ENCODE data around the gene ZCCHC24. TPM values are rescaled to one million over a fixed set of nuclear protein-coding genes. Genes with fewer than 3 reads are reported as not detected.

Gene ZCCHC24
- total RNA-seq, 6 experiments from 2014 or later: 33.2 to 40.3 (median 37.5) TPM

DNA sequence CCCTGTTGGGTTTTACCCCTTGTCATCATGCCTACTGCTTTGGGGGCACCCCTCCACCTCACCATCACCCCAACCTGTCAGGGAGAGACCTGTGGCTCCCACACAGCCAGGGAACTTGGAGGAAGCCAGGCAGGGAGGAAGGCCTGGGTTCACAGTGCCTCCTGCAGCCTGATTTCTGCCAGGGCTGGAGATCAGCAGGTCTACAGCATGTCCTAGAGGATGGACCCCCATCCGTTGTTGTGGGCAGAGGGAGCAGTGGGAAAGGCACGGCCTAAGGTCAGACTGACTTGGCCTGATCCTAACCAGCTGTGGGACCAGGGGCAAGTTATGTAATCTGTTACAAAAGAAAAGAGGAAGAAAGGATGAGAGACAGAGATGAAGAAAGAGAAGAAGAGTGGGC lies 28.2 kb downstream of the ZCCHC24 start:
- H3K4me3 Mint-ChIP-seq: no peak overlapping the region
- H3K36me3 Mint-ChIP-seq (ENCODE audit: low read depth): peaks cover 18% of the 10 kb centered on the region
- no peaks in the 10 kb centered on the region for H3K9me3 Mint-ChIP-seq
- peaks cover 2% of the 10 kb centered on the region; the same call in 1 of the 2 replicates for H3K27me3 Mint-ChIP-seq (ENCODE audit: insufficient read depth)
- TF ChIP-seq, protein P1, sequence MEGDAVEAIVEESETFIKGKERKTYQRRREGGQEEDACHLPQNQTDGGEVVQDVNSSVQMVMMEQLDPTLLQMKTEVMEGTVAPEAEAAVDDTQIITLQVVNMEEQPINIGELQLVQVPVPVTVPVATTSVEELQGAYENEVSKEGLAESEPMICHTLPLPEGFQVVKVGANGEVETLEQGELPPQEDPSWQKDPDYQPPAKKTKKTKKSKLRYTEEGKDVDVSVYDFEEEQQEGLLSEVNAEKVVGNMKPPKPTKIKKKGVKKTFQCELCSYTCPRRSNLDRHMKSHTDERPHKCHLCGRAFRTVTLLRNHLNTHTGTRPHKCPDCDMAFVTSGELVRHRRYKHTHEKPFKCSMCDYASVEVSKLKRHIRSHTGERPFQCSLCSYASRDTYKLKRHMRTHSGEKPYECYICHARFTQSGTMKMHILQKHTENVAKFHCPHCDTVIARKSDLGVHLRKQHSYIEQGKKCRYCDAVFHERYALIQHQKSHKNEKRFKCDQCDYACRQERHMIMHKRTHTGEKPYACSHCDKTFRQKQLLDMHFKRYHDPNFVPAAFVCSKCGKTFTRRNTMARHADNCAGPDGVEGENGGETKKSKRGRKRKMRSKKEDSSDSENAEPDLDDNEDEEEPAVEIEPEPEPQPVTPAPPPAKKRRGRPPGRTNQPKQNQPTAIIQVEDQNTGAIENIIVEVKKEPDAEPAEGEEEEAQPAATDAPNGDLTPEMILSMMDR (IDR thresholded peaks at IDR 0.05): no peak
- no peak for DNase-seq
- no peak overlapping the region for H3K27ac Mint-ChIP-seq
- peaks cover 62% of the 10 kb centered on the region for H3K4me1 Mint-ChIP-seq (ENCODE audit: low read depth)

DNA sequence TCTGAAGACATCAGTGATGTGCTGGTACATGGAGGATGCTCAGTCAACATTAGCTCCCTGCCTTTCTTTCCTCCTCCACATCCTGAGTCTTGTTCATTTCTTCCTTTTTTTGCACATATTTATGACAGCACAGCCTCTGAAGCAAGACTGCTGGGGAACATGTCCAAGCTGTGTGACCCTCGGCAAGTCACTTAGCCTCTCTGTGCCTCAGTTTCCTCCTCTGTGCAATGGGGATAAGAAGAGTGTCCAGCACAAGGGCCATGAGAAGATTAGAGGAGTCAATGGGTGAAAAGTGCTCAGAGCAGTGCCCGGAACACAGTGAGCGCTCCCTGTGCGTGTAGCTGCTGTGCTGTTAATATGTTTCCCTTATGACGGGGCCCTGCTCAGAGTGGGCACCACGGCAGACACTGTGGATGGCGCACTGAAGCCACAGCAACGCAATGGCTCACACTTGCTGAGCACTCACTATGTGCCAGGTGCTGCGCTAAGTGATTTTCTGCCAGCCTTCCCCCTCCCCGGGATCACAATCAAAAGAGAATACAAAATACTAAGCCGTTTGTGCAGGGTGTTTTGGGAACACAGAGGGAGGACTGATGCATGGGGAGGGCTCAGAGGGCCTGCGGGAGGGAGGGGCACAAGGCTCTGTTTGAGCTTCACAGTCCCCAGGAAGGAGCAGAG lies 28.7 kb downstream of the ZCCHC24 start:
- TF ChIP-seq, protein P1 (IDR thresholded peaks at IDR 0.05): no peak
- DNase-seq: no peak
- Mint-ChIP-seq H3K36me3 (ENCODE audit: low read depth) (peaks cover 18% of the 10 kb centered on the region), H3K27me3 (ENCODE audit: insufficient read depth) (peaks cover 2% of the 10 kb centered on the region; the same call in 1 of the 2 replicates), H3K9me3 (no peaks in the 10 kb centered on the region), H3K27ac (no peak overlapping the region), H3K4me1 (ENCODE audit: low read depth) (peaks cover 58% of the 10 kb centered on the region), H3K4me3 (no peak overlapping the region)

DNA sequence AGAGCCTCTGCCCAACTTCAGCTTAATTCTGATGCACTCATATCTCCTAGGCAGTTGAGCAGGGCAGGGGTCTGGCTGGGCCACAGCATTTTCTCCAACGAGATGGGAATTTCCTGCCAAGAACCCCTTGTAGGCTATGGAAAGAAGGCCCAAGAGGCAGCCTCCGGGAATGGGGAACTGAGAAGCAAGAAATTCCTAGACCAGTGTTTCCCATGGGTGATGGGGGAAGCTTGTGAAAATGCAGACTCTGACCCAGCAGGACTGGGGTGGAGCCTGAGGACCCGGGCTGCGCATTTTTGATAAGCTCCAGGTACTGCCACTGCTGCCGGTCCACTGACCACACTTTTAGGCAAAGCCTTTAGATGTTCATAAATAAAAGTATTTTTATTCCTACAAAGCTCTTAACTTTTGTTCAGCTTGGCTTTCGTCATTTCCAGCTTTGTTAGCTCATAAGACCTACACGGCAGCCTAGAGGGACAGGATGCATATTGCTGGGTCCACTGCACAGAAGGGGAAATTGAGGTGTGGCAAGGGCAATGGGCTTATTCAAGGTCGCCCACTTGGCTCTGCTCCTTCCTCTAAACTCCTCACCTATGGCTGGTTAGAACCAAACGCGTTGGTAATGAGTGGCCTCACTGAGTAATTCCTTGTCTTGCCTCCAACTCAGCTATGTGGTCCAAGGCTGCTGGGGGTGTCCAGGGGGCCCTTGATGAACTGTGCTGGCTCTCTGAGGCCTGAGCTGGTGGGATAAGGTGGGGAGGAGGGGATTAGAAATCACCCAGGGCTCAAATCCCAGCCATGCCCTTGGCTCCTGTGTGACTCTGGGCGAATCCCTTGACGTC lies 29.5 kb downstream of the ZCCHC24 start:
- H3K36me3 Mint-ChIP-seq (ENCODE audit: low read depth): peaks cover 18% of the 10 kb centered on the region

GRCh38 chr10:79414714-79415113 lies 30.7 kb downstream of the ZCCHC24 start:
- H3K27me3 Mint-ChIP-seq (ENCODE audit: insufficient read depth): peaks cover 5% of the 10 kb centered on the region
- DNase-seq: no peak
- TF ChIP-seq, protein P1 (IDR thresholded peaks at IDR 0.05): no peak
- peaks cover 22% of the 10 kb centered on the region for H3K36me3 Mint-ChIP-seq (ENCODE audit: low read depth)
- no peak overlapping the region for H3K27ac Mint-ChIP-seq
- H3K4me1 Mint-ChIP-seq (ENCODE audit: low read depth): peaks cover 59% of the 10 kb centered on the region
- no peak overlapping the region for H3K4me3 Mint-ChIP-seq
- no peaks in the 10 kb centered on the region for H3K9me3 Mint-ChIP-seq

More for the DNA sequence above, 29.5 kb downstream of the ZCCHC24 start:
- no peaks in the 10 kb centered on the region for H3K9me3 Mint-ChIP-seq
- H3K4me1 Mint-ChIP-seq (ENCODE audit: low read depth): peaks cover 52% of the 10 kb centered on the region
- TF ChIP-seq, protein P1 (IDR thresholded peaks at IDR 0.05): no peak
- no peak for DNase-seq
- H3K4me3 Mint-ChIP-seq: no peak overlapping the region
- peaks cover 2% of the 10 kb centered on the region; the same call in 1 of the 2 replicates for H3K27me3 Mint-ChIP-seq (ENCODE audit: insufficient read depth)
- H3K27ac Mint-ChIP-seq: no peak overlapping the region; the same call in 1 of the 2 replicates

- Mint-ChIP-seq H3K36me3 (ENCODE audit: low read depth) (peaks cover 14% of the 10 kb centered on the region), H3K4me3 (peak overlapping the region; percentile 25; the same call in 1 of the 2 replicates), H3K27ac (peak overlapping the region; percentile 70), H3K4me1 (ENCODE audit: low read depth) (peaks cover 67% of the 10 kb centered on the region), H3K27me3 (ENCODE audit: insufficient read depth) (peaks cover 5% of the 10 kb centered on the region), H3K9me3 (no peaks in the 10 kb centered on the region)
- TF ChIP-seq, protein P1 (IDR thresholded peaks at IDR 0.05): no peak
- peak; percentile 48 for DNase-seq
These were observed 32.2 kb downstream of the ZCCHC24 start for GRCh38 chr10:79413196-79413595.

Measured in HFFc6 (cell line).